GM12873 (cell line): ENCODE measurements around the gene CHST9.

Experiments used
- TF ChIP-seq, protein P1 (sequence below): IDR thresholded peaks from 2 replicates; pipeline ENCODE4 v1.5.1; 2012; ENCODE audit warnings: low read depth, mild to moderate bottlenecking, moderate library complexity, low read length, control low read depth; ENCODE audit not compliant: insufficient read depth; ENCODE audit errors: missing control alignments

Gene CHST9

DNA sequence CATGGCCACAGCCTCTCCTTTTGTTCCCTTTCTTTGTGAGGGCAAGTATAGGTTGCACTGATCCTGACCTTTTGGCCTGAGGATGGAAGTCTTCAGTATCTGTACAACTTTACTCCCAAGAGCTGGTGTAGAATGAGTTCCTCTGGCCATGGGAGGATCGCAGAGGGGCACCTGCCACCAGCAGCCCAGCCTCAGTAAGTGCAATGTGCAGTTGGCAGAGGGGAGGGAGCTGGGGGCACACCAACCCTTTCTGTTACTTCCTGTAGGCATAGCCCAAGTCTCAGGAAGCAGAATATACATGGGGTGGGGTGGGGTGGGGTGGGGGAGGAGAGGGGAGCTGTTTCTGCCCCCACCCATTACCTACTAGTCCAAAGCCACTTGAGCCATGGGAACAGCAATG lies 254.5 kb downstream of the CHST9 start:
- TF ChIP-seq, protein P1, sequence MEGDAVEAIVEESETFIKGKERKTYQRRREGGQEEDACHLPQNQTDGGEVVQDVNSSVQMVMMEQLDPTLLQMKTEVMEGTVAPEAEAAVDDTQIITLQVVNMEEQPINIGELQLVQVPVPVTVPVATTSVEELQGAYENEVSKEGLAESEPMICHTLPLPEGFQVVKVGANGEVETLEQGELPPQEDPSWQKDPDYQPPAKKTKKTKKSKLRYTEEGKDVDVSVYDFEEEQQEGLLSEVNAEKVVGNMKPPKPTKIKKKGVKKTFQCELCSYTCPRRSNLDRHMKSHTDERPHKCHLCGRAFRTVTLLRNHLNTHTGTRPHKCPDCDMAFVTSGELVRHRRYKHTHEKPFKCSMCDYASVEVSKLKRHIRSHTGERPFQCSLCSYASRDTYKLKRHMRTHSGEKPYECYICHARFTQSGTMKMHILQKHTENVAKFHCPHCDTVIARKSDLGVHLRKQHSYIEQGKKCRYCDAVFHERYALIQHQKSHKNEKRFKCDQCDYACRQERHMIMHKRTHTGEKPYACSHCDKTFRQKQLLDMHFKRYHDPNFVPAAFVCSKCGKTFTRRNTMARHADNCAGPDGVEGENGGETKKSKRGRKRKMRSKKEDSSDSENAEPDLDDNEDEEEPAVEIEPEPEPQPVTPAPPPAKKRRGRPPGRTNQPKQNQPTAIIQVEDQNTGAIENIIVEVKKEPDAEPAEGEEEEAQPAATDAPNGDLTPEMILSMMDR, result no peak

DNA sequence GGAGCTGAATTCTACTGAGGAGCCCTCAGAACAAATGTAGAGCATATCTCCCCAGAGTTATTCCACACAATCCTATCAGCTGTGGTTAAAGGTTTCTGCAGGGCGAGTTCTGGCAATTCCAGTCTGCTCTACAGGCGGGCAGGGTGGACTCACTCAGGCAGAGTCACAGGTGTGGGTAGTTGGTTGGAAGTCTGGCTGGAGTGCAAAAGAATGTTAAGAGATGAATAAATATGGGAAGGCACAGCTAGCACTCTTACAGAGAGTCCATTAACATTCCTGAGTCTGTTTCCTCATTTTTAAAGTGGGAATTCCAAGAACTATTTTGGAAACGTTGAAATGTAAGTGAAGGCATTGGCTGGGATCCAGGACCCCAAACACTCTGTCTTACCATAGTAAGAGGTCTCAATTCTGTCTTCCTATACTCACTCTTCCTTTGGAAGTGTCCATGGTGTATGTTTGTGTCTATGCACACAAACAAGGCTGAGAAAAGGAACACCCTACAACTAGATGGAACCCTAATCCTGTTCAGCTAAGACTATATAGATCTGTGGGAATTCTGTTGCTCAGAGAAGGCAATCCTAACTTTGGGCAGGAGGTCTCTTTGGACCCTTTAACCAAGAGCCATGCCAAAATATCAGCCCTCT lies 256.3 kb downstream of the CHST9 start:
- TF ChIP-seq, protein P1, result no peak

DNA sequence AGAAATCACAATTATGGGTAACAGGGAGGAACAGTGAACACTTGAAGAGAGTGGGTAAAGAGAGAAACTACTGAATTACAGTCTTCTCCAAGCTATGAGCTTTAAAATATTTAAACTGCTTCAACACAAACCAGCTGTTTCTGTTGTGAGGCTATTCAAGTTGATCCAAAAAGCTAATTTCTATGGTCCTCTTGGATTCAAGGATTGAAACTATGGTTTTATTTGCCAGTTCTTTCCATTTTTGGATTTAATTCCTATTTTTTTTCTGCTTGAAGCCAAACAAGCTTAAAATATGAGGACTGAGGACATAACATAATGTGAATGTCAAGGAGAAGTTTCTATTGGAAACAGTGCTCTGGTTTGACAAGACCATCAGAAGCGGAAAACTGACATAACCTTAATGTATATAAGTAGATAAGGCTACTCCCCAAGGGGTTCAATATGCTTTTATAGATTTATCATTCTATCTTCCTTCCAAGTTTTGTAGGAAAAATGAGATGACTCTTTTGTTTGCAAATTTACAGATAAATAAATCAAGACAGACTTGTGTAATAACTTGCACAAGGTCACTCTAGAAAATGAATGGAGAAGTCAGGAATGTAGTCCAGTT lies 258.9 kb downstream of the CHST9 start:
- TF ChIP-seq, protein P1, result no peak

- TF ChIP-seq, protein P1, result no peak
Measured at GRCh38 chr18:26925313-26925712, 259.8 kb downstream of the CHST9 start.

GRCh38 chr18:26922313-26922712 lies 262.8 kb downstream of the CHST9 start:
- TF ChIP-seq, protein P1, result no peak

DNA sequence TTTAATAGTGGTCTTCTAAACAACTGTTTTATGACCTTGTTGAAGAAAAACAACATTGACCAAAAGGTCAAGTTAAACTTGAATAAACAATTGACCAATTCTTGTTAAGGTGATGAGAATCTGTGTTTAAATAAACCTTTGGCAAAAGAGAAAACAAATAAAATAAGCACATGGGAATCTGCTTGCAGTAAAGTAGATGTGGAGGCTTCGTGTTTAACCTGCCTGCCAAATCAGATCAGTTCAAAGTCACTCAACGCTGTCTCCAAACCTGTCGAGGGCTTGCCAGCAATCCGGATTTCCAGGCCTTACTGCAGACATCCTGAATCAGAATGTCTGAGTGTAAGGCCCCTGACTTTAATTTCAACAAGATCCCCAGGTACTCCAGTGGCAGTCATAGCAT lies 264.5 kb downstream of the CHST9 start:
- TF ChIP-seq, protein P1, result no peak

- TF ChIP-seq, protein P1, result no peak
Measured at GRCh38 chr18:26919627-26920026, 265.5 kb downstream of the CHST9 start.
